ENCODE data around the gene TJP3.
A peak's percentile ranks its signal among the peaks of the same experiment; 100 is the strongest.

TJP3 gene

GRCh38 chr19:3692141-3693024, 15.8 kb upstream of the TJP3 start:
- Histone ChIP-seq H3K36me3 (ENCODE audit: low read depth) (no peaks in the 10 kb centered on the region), H3K27ac (ENCODE audit: poor library complexity, severe bottlenecking) (no peak overlapping the region), H3K9me3 (ENCODE audit: severe bottlenecking) (no peaks in the 10 kb centered on the region), H3K4me3 (ENCODE audit: severe bottlenecking) (no peak overlapping the region), H3K4me1 (ENCODE audit: insufficient read depth, poor library complexity, severe bottlenecking) (no peaks in the 10 kb centered on the region), H3K27me3 (ENCODE audit: insufficient read depth, poor library complexity, severe bottlenecking) (no peaks in the 10 kb centered on the region)
- DNase-seq (ENCODE audit: low spot score) (no peak), ATAC-seq (ENCODE audit: low read depth) (no peak)
- TF ChIP-seq CTCF (IDR thresholded peaks at IDR 0.05; ENCODE audit: poor library complexity, severe bottlenecking): peak; percentile 37

GRCh38 chr19:3693025-3693925, 14.9 kb upstream of the TJP3 start:
- H3K27ac ChIP-seq (ENCODE audit: poor library complexity, severe bottlenecking): no peak overlapping the region
- DNase-seq (ENCODE audit: low spot score): no peak
- no peaks in the 10 kb centered on the region for H3K27me3 ChIP-seq (ENCODE audit: insufficient read depth, poor library complexity, severe bottlenecking)

GRCh38 chr19:3694361-3695123, 13.6 kb upstream of the TJP3 start:
- DNase-seq (ENCODE audit: low spot score) (no peak), ATAC-seq (ENCODE audit: low read depth) (no peak)
- Histone ChIP-seq H3K36me3 (ENCODE audit: low read depth) (no peaks in the 10 kb centered on the region), H3K9me3 (ENCODE audit: severe bottlenecking) (no peaks in the 10 kb centered on the region), H3K27ac (ENCODE audit: poor library complexity, severe bottlenecking) (no peak overlapping the region), H3K4me3 (ENCODE audit: severe bottlenecking) (no peak overlapping the region), H3K27me3 (ENCODE audit: insufficient read depth, poor library complexity, severe bottlenecking) (no peaks in the 10 kb centered on the region), H3K4me1 (ENCODE audit: insufficient read depth, poor library complexity, severe bottlenecking) (no peaks in the 10 kb centered on the region)
- TF ChIP-seq CTCF (IDR thresholded peaks at IDR 0.05; ENCODE audit: poor library complexity, severe bottlenecking): no peak

More at GRCh38 chr19:3693025-3693925, 14.9 kb upstream of the TJP3 start:
- Histone ChIP-seq H3K4me3 (ENCODE audit: severe bottlenecking) (no peak overlapping the region), H3K4me1 (ENCODE audit: insufficient read depth, poor library complexity, severe bottlenecking) (no peaks in the 10 kb centered on the region), H3K9me3 (ENCODE audit: severe bottlenecking) (no peaks in the 10 kb centered on the region), H3K36me3 (ENCODE audit: low read depth) (no peaks in the 10 kb centered on the region)
- ATAC-seq (ENCODE audit: low read depth): no peak
- no peak for TF ChIP-seq CTCF (IDR thresholded peaks at IDR 0.05; ENCODE audit: poor library complexity, severe bottlenecking)

- ATAC-seq (ENCODE audit: low read depth): no peak
- H3K4me1 ChIP-seq (ENCODE audit: insufficient read depth, poor library complexity, severe bottlenecking): no peaks in the 10 kb centered on the region
- H3K9me3 ChIP-seq (ENCODE audit: severe bottlenecking): no peaks in the 10 kb centered on the region
These were observed 13.0 kb upstream of the TJP3 start for GRCh38 chr19:3695124-3695733.

More at GRCh38 chr19:3695124-3695733, 13.0 kb upstream of the TJP3 start:
- no peaks in the 10 kb centered on the region for H3K27me3 ChIP-seq (ENCODE audit: insufficient read depth, poor library complexity, severe bottlenecking)
- no peak overlapping the region for H3K27ac ChIP-seq (ENCODE audit: poor library complexity, severe bottlenecking)
- DNase-seq (ENCODE audit: low spot score): no peak
- H3K36me3 ChIP-seq (ENCODE audit: low read depth): no peaks in the 10 kb centered on the region
- no peak overlapping the region for H3K4me3 ChIP-seq (ENCODE audit: severe bottlenecking)
- TF ChIP-seq CTCF (IDR thresholded peaks at IDR 0.05; ENCODE audit: poor library complexity, severe bottlenecking): no peak
